NCI-H524 treated with DMSO at 0.1 percent for 48 hours (cell line): ENCODE results near the gene TCEA3.

ENCODE experiments used
- DNase-seq: peaks from one replicate; lab custom pipeline; 2025; lab: John Stamatoyannopoulos, UW

TCEA3 gene

DNA sequence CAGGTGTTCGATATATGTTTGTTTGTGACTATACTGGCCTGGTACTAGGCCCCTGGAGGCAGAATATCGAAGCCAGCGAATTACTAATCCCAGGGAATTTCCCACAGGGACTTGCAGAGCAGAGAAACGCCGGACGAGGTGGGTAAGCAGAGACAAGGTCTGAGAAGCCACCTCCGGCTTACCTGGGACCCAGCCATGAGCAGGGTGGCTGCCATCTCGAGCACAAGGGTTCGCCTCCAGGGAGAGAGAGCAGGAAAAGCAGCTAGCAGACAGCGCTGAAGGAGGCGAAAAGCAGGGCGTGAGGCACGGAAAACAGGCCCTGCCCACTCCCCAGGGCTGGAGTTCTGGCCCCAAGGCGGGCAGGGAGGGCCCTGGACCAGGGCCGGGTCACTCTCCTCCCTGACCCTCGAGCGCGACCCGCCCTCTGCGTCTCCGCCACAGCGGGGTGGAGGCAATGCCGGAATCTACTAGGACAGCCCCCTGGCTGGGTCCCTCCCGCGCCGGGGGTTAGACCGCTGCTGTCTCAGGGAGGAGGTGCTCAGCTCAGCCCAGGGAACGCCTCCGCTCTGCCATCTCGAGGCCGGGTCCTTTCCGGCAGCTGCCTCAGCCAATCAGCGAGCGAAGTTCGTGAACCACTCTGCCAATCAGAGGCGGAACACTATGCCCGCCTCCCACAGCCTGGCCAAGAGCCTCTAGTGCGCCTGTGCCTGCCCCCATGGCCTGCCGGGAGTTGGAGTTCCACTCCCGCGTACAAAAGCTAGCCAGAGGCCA, 56.6 kb downstream of the TCEA3 start:
- DNase-seq = peak; percentile 90

GRCh38 chr1:23367451-23367790, 57.1 kb downstream of the TCEA3 start:
- DNase-seq = no peak

GRCh38 chr1:23366598-23366997, 58.0 kb downstream of the TCEA3 start:
- DNase-seq = no peak

- DNase-seq = no peak
Measured at GRCh38 chr1:23366146-23366545, 58.4 kb downstream of the TCEA3 start.

GRCh38 chr1:23362218-23362713, 62.3 kb downstream of the TCEA3 start:
- no peak for DNase-seq

GRCh38 chr1:23358310-23358875, 66.2 kb downstream of the TCEA3 start:
- no peak for DNase-seq

GRCh38 chr1:23357138-23357908, 67.2 kb downstream of the TCEA3 start:
- DNase-seq = no peak

GRCh38 chr1:23356471-23357137, 67.9 kb downstream of the TCEA3 start:
- DNase-seq = no peak

DNA sequence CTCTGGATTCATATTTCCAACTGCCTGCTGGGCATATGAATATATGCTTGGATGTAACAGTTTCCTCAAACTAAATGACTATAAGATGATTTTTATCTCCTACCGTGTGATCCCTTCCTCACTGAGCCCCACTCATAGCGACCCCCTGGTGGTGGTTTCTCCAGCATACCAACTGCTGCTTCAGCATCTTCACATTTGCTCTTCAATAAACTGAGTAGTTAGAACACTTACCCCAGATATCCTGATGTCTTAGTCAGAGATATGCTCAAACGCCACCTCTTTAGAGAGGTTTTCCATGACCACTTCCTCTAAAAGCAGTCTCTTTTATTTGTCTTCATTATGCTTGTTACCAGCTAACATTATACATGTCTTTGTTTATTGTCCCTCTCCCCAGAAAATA, 70.3 kb downstream of the TCEA3 start:
- no peak for DNase-seq

- DNase-seq = no peak
Measured at GRCh38 chr1:23352096-23352695, 72.4 kb downstream of the TCEA3 start.

DNA sequence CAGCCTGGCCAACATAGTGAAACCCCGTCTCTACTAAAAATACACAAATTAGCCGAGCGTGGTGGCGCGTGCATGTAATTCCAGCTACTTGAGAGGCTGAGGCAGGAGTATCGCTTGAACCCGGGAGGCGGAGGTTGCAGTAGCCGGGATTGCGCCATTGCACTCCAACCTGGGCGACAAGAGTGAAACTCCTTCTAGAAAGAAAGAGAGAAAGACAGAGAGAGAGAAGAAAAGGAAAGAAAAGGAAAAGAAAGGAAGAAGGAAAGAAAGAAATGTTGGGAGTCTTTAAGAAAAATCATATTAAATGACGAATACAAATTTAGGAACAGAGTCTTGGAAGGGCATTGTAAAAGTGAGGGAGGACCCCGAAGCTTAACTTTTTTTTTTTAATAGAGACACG, 78.6 kb downstream of the TCEA3 start:
- DNase-seq = no peak

- DNase-seq = no peak
Measured at GRCh38 chr1:23344987-23345472, 79.5 kb downstream of the TCEA3 start.

GRCh38 chr1:23344111-23344986, 80.2 kb downstream of the TCEA3 start, which contains the start of gene HNRNPR:
TSS of gene HNRNPR (minus strand) at chr1:23344284. CDS start at chr1:23341008, 3,276 bp downstream.
- DNase-seq = peak; percentile 96

- DNase-seq = no peak
Measured at GRCh38 chr1:23343221-23344110, 81.1 kb downstream of the TCEA3 start.

- DNase-seq = no peak
Measured at GRCh38 chr1:23341931-23342692, 82.4 kb downstream of the TCEA3 start.

- DNase-seq = no peak
Measured at GRCh38 chr1:23339632-23340031, 84.9 kb downstream of the TCEA3 start.

- DNase-seq = no peak
Measured at GRCh38 chr1:23337869-23338268, 86.7 kb downstream of the TCEA3 start.

- no peak for DNase-seq
Measured at GRCh38 chr1:23331713-23332112, 92.8 kb downstream of the TCEA3 start.
